NCI-H748 (cell line): ENCODE results near the gene PTPN14.
"Not testable (repeated sequence)": the region's sequence is repeated elsewhere in the genome, so short reads cannot be mapped to it uniquely, and the experiment has no call there.

Experiments used
- DNase-seq: peaks from one replicate; lab custom pipeline; 2025; ENCODE audit not compliant: unreplicated experiment; lab: John Stamatoyannopoulos, UW

Gene PTPN14

DNA sequence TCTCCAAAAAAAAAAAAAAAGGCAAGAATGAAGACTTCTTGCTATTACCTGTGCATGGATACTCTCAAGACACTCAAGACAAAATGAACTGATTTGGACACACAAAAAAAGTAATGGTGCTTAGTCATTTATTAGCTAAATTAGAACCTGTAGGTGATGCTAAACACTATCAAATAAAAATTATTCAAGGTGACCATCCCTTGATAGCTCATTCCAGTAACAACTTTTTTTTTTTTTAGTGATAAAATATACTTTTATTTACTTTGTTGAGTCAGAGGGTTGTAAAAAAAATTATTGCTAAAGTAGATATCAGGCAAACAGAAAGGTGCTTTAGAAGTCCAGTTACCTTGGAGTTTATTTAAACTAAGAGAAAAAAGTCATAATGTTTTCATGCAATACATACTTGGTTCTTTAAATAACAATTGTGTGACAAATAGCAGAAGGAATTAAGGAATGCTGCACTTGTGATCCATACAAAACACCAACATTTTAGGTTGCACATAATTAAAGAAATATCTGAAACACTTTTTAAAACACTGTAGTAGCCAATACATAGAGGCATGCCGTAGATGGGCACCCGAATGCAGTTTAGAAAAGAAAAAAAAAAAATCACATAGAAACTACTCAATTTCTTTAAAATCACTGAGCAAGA is 69.3 kb downstream of the PTPN14 start:
- not testable (repeated sequence) for DNase-seq

DNA sequence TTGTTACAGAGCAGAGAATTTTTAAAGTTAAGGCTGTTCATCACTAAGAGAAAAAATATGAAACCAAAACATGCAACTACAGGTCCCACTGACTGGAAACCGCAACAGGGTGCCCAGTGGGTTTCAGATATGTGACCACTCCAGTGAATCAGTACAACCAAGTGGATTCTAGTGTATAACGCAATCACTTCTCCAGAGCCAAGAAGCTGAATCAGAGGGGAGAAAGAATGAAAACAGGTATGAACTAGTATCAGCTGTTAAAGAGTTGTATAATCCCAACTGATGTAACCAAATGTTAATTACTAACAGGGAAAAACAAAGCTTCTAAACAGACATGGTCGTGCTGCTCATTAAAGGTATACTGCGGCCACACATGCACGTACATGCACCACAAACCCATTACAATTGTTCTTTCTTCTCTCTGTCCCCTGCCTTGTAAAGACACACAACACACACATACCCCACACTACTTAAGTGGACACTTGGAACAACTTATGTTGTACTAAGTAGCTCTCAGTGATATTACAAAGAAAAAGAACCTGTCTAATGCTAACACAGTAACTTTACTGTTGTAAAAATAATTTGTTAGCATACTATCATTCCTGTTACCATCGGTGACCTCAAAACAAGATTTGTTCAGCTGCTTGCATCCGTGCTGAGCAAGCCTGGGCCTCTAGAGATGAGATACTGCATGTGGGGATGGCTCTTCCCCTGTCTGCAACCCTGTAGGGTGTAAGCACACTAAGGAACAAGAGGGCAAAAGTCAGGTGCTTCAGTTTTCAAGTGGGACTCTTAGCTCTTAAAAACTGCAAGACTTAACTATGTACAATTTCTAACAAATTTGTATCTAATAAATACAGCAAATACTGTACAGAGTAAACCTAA is 74.2 kb downstream of the PTPN14 start:
- DNase-seq = no peak

- no peak for DNase-seq
These were observed 75.0 kb downstream of the PTPN14 start for GRCh38 chr1:214476229-214476985.

DNA sequence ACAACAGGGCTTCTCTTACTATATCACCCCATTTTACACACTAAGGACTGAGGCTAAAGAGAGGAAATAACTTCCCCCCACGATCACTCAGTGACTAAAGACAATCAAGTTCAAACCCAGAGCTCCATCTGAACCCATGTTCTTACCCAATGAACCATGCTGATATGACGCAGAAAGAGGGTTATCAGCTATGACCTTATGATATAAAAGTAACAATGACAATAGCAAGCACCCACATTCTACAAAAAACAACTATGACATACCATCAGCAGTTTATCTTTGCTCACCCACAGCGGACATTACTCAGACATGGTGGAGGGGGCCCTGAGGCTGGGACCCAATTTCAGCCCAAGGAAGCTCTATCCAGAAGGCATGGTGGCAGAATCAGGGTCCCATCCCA is 75.7 kb downstream of the PTPN14 start:
- DNase-seq = no peak

DNA sequence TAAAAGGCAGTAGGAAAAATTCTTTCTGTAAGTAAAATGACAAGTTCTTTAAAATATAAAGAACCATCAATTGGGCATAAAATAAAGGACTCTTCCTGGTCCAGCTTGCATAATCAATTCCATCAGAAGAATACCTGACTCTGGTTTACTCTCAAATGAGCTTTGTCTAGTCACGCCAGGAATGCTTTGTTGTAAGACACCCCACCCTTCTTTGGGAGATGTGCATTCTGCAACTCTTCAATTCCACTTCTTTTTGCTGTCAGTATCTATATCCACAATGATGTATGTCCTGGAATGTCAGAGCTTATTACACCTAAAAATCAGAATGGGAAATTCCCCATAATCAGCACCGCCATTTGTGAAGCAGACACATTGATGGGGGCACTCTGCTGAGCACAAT is 76.1 kb downstream of the PTPN14 start:
- DNase-seq = no peak

DNA sequence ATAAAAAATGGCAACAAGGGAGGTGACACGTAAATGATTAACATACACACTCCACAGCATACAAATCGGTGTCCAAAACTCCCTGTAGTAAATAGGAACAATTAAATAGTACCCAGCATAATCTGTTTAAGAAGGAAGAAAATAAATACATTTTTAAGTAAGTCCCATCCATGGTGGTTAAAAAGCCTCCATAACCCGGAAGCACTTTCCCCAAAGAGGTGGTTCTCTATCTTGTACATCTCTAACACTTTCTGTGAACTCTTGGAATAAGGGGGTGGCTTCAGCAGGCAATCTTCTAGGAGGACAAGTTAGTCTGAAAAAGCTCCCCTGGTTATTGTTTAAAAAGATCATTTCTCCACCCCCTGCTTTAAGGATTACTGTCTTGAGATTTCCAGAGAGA is 76.9 kb downstream of the PTPN14 start:
- DNase-seq = no peak

DNA sequence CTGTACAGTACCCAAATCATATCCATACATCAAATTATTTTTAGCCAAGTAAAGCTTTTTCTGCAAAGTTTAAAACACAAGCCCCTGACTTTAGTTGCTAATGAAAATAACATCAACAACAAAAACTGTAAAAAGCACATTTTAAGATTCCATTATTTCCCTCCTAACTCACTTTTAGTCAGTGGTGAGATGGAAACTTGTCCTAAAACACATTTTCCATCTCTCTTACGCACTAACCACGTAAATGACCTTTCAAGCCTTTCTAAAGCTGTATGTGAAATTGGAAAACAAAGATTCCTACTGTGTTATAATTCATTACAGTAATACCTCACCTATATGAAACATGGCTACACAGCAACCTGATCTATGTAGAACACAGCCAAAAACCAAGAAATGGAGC is 77.5 kb downstream of the PTPN14 start:
- no peak for DNase-seq

DNA sequence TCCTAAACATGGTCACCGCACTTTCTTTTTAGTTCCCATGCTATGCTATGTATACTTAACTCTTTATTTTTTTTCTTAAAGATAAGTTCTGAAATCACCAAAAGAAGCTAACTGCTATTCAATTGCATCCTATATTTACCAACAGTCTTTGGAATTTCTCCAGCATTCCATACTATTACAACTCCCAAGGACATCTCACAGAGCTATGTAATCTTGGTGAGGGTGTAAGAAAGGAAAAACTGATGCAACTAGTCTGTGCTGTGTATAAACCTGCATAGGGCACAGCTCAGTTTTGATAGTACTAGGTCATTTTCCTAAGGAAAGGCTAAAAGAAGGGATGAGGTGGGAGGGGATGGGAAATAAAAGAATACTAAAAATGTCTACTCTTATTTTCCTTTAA is 78.0 kb downstream of the PTPN14 start:
- DNase-seq = no peak

DNA sequence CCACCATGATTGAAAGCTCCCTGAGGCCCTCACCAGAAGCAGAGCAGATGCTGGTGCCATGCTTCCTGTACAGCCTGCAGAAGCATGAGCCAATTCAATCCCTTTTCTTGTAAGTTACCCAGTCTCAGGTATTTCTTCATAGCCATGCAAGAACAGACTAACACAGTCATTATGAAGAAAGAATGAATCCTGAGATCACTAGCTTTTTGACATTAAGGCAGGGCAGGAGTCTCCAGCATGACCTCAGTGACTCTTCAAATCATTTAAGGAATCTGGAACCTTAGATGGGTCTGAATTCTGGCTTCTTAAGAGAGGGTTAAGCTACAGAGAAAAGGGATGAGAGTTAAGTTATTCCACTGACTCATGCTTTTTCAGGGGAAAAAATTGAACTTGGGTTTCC is 79.0 kb downstream of the PTPN14 start:
- no peak for DNase-seq

- no peak for DNase-seq
These were observed 79.9 kb downstream of the PTPN14 start for GRCh38 chr1:214471458-214471857.

DNA sequence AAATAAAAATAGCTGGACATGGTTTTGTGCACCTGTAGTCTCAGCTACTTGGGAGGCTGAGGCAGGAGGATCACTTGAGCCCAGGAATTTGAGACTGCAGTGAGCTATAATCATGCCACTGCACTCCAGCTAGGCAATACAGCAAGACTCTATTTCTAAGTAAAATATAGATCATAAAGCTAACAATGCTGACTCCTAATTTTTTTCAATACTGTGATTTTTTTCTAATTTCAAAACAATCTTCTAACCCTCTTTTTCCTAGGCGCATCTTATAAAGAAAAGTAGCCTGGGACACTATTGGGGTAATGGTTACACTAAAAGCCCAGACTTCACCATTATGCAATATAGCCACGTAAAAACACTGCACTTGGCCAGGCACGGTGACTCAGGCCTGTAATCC is 81.3 kb downstream of the PTPN14 start:
- no peak for DNase-seq

DNA sequence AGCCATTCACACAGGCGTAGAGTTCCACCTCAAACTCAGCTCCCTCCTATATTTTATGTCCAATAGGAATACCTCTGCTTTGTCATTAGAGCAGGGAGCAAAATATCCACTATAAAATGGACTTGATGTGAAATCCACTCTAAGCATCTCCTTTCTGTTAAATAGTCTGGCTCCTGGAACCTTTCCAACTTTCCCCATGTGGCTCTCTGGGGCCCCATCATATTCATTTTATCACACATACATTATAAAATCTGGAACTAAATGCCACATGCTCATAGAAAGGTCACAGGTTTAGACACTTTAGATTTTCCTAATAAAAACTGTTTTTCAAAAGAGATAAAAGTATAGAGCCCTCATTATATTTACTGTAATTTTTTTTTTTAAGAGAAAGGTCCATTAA is 82.1 kb downstream of the PTPN14 start:
- no peak for DNase-seq

- DNase-seq = no peak
These were observed 84.3 kb downstream of the PTPN14 start for GRCh38 chr1:214467078-214467585.

GRCh38 chr1:214466403-214467077 is 84.9 kb downstream of the PTPN14 start:
- DNase-seq = no peak

DNA sequence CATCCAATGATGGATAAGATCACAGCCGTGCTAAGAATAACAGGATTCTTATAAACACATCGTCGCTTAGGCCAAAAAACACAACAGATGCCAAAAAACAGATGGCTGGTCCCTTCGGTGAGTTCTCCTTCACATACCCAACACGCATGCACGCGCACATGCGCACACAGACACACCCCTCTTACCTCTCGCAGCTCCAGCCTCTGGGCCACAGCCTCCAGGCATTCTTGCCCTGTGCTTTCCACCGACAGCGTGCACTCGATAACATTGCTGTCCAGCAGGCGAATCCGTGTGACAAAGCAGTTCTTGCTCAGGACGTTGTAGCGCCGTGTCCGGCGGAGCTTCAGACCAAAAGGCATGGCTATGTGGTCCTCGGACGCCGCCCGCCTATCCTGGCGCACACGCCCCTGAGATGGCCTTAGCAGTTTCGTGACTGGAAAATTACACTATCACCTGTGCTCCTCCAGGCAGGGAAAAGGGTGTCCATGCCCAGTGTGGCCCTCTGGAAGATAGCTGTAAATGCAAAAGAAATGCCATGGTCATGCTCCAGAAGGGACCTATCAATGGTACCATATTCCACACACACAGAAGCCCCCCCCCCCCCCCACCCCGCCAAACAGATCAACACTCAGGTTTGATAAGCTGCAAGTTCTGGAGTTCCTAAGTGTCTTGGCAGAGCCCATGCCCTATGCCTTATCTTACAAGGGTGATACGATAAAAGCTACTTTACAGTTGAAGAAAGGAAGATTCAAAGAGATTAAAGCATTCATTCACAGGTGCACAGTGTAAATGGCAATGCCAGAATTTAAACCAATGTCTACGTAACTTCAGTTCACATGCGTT is 86.7 kb downstream of the PTPN14 start:
- DNase-seq = no peak

DNA sequence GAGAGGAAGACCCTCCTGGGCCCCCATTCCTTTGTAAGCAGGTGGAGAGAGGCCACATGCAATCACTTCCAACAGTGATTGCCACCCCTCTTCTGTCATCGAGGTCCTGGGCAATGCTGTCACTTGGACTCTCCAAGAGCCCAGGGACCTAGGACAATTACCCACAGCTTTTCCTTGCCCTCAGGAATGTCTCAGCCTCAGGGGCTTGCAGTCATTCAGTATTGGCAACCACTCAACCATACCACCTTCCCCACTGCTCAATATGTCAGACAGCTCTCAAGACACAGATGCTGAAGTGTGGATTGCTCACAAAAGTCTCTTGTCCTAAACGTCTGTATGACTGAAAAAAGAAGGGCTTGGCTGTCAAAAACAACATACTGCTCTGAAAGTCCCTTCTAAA is 87.8 kb downstream of the PTPN14 start:
- no peak for DNase-seq

- no peak for DNase-seq
These were observed 88.5 kb downstream of the PTPN14 start for GRCh38 chr1:214462882-214463281.

- no peak for DNase-seq
These were observed 90.1 kb downstream of the PTPN14 start for GRCh38 chr1:214461305-214461704.

DNA sequence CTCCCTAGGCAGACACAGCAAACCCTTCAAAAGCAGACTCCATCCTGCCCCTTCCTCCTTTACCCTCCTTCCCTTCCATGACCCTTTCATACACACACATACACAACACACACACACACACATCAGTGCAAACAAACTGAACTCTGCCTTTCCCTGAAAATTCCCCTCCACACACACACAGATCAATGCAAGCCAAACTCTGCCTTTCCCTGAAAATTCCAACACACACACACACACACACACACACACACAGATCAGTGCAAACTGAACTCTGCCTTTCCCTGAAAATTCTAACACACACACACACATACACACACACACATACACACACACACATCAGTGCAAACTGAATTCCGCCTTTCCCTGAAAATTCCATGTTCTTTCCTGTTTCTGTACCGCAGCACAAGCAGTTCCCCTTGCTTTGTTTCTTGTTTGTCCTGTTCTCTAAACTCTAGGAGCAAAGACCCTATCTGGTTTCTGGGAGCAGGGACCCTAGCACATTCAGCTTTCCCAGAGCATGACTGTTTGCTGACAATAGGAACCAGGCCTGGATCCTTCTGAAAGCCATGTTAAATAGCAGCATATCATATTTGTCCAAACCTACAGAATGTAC is 91.0 kb downstream of the PTPN14 start:
- no peak for DNase-seq

DNA sequence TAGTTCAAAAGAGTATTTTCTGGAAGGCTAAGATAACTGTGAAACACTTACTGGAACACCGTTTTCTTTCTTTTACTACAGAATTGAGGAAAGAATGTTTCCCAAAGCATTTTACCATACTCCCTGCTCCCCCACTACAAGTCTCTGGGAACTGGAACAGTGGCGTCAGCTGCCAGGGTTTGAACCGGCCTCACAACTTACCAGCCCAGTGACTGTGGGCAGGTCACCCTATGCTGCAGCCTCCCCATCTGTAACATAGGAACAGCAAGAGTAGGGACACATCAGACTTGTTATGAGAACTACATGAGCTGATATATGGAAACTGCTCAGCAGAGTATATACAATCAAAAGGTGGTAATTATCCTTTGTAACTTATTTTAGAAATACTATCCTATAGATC is 91.5 kb downstream of the PTPN14 start:
- no peak for DNase-seq
